ENCODE data around the gene NUP210L.

Gene NUP210L

DNA sequence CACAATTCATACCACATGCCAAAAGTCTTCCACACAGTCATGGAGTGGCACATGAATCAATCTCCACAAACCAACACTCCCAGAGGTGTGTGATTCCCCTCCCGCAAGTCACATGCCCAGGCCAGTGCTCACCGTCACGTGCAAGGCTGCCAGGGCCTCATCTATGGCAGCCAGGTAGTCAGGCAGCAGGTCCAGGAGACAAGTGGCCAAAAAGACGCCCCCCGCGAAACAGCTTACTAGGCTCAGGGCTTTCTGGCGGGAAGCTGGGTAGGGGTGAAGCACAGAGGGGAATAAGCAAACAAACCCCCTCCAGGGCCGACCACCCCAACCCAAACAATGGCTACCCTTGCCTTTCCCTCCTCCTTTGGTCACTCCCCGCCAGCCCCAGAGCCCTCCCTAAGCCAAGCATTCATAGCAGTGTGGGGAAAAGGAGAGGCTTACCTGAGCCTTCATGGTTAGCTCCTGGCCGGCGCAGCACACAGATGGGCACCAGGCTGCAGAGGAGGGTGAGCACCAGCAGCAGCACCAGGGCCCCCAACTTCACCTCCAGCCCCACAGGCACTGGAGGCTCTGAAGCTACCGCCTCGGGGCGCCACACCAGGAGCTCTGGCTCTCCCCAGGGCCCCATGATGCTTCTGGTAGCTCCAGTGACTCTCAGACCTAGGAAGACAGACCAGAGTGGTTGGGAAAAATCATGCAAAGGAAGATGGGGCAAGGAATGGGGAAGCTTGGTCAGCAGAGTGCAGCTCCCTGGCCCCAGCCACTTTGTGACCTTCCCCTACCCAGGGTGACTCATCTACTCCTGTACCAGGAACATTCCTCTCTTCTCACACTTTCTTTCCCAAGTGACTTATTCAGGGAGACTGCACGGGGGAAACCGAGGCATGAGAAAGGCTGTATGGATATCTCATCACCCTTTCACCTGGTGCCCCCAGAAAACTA is 192.5 kb downstream of the NUP210L start:
- DNase-seq, result no peak

GRCh38 chr1:153961421-153961820 is 193.5 kb downstream of the NUP210L start:
- DNase-seq, result no peak

GRCh38 chr1:153960206-153960605 is 194.7 kb downstream of the NUP210L start:
- DNase-seq, result no peak

- no peak for DNase-seq
Measured at GRCh38 chr1:153959454-153959853, 195.4 kb downstream of the NUP210L start.

GRCh38 chr1:153958961-153959260 is 196.0 kb downstream of the NUP210L start:
- DNase-seq, result no peak

GRCh38 chr1:153958111-153958960 is 196.5 kb downstream of the NUP210L start, which contains the start of gene CRTC2:
Gene CRTC2, minus strand, starts transcription at chr1:153958612. Its CDS starts 115 bp downstream, at chr1:153958497.
- peak; percentile 98 for DNase-seq

DNA sequence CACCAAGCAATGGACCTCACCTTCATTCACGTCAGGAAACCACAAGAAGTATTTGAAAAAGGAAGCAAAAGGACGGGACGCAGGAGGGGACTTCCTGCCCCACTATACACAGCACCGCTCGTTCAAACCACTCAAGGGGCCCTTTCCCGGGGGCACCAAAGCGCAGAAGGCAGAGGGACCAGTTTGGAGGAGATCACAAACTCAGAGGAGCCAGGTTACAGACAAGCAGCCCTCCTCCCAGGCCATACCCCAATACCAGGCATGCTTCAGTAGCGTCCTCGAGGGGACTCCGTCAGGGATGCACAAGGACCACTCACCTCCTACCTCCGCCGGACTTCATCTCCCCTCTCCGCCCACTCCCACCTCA is 197.1 kb downstream of the NUP210L start:
- no peak for DNase-seq

DNA sequence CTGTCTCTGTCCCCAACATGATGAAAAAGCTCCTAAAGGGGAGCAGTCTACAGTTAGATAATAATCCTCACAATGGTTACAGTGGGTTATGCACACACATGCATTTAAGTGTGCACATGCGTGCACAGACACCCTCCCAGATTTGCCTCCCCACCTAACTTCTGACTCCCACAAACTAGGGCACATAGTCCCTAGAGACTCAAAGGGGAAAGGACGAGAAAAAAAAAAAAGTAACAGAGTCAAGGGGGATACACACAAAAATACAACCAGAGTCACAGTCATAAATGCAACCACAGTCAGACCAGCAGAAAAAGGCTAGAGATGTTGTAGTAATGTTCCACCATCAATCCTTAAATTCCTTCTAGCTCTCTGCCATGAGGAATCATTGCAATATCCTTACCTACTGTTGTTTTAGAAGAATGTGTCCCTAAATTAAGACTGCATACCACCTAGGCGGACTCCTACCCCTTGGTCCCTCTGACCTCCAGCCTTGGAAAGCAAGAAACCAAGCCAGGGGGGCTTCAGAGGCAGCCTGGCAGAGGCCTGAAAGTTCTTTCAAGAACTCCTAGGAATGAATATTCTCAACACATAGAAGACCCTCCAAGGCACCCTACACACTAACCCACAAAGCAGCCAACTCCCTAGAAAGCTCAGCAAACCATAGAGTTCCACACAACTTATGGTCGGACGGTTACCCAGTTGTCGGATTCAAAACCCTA is 197.7 kb downstream of the NUP210L start:
- DNase-seq, result no peak

GRCh38 chr1:153954826-153955225 is 200.0 kb downstream of the NUP210L start:
- DNase-seq, result no peak

DNA sequence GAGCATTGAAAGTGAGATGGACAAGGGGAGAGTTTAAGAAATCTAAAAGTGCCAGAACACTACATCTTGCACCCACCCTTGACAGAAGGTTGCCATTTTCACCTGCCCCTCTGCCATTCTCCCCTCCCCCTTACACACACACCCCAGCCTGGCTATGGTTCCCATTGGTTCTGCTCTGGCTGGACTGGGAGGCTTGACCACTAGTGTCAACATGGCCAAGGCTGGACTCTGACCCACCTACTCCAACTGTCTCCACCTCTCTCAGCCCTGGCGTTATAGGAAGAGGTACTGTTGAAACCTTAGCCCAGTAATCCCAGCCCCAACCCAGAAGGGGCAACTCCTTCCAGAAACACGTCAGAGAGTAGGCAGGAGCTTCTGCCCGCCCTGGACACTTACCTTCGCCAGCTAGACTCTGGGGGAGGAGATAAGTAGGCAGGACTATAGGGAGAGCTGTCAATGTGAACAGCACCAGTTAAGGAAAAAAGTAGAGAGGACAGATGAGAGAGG is 201.0 kb downstream of the NUP210L start:
- DNase-seq, result no peak

DNA sequence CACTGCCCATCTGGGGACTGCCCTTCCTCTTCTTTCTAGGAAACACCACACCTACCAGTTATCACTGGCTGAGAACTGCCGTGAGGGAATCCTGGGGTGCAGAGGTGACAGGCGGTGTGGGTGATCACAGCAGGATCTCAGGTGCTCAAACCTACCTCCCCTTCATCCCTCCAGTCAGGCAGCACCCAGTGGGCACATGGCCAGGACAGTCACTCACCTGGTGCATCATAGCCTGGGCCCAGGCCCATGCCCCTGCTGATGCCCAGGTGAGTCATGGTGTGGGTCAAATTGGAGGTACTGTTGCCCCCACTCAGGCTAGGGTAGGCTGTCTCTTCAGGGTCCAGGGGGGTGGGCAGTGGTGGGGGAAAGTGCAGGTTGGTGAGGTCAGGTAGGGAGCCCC is 203.1 kb downstream of the NUP210L start:
- no peak for DNase-seq

DNA sequence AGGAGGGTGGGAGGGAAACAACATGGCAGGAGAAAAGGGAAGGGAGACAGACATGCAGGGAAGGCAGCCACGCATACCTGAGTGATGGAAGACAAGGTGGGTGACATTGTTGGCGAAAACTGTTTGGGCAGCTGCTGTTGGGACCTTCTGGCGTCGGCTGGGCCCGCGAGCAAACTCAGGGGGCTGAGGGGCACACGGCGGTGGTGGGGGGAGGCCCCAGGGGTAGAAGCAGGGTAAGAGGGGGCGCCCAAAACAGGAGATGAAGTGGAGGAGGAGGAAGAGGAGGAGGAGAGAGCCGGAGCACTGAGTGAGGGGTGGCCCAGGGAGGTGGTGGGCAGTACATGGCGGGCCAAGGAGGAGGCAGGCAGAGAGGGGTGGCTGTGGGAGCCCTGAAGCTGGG is 203.7 kb downstream of the NUP210L start:
- no peak for DNase-seq

GRCh38 chr1:153946622-153947241 is 208.1 kb downstream of the NUP210L start, which contains the start of gene DENND4B:
Gene DENND4B, minus strand, starts transcription at chr1:153946718. Its CDS starts 2,344 bp downstream, at chr1:153944374.
- DNase-seq, result peak; percentile 80

DNA sequence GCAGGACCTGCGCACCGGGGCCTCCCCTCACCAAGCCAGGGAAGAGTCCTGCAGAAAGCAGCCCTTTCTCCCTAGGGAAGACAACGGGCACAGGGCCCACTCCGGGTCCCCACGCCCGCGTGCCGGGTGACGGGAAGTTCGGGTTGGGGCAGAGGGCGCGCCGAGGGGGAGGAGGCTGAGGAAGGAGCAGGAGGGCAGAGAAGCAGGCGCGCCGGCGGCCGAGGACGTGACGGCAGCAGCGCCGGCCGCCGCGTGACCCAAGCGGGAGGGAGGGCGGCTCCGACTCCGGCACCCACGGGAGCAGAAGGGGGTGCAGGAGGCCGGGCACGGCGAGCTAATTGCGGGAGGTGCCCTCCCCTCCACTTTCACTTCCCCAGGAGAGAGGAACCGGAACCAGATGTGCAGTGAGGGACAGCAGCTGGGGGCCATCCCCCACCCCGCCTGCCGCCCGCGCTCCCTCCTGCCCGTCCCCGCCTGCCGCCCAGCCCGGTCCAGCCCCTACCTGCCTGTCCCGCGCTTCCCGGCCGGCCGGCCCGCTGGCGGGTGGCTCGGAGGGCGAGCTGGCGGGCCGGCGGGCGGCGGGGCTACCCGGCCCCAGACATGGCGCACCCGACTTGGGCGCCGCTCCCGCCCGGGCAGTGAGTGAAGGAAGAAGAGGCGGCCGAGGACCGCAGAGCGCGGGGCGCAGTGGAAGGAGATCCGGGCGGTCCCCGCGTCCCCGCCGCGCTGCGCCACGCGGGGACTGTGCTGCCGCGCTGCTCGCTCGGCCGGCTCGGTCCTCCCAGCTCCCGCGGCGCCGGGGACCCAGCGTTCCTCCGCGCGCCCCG is 208.9 kb downstream of the NUP210L start:
- DNase-seq, result peak; percentile 47

DNA sequence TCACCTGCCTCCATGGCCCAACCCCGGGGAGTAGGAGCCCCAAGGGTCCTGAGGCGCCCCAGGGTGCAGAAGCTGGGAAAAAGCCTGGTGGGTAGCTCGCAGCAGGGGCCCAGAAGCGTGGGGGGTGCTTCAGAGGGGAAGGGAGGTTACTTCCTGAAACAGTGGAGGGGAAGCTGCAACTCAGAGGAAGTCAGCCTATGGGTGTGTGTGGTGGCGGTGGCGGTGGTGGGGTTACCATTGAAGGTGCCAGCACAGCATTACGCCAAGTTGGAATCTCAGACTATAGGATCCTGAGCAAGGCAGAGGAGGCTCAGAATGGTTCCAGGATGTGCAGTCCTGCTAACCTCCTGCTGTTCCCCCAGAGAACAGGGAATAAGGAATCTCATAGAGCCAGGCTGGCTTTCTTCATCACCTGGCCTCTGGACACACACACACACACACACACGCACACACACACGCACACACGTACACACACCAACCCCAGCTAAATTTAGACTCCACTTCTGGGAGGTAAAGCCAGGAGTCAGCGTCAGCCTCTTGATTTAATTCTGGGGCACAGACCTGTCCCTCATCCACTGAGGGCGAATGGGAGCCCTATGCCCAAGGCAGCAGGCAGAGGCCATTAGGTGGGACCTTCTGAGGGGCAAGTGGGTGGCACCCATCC is 209.6 kb downstream of the NUP210L start:
- no peak for DNase-seq

DNA sequence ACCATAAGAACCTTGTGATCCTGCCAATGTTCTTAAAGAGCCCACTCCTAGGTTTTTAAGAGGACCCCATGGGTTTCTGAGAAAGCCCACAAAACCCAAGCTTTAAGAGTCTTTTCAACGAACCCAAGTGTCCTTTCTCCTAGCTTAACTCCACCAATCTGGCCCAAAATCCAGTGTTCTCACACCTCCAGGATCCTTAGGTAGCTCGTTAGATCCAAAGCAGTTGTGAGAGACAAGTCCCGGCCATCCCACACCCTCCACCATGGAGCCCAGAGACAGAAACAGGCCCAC is 210.1 kb downstream of the NUP210L start:
- DNase-seq, result no peak

GRCh38 chr1:153944005-153944826 is 210.7 kb downstream of the NUP210L start:
- DNase-seq, result no peak

DNA sequence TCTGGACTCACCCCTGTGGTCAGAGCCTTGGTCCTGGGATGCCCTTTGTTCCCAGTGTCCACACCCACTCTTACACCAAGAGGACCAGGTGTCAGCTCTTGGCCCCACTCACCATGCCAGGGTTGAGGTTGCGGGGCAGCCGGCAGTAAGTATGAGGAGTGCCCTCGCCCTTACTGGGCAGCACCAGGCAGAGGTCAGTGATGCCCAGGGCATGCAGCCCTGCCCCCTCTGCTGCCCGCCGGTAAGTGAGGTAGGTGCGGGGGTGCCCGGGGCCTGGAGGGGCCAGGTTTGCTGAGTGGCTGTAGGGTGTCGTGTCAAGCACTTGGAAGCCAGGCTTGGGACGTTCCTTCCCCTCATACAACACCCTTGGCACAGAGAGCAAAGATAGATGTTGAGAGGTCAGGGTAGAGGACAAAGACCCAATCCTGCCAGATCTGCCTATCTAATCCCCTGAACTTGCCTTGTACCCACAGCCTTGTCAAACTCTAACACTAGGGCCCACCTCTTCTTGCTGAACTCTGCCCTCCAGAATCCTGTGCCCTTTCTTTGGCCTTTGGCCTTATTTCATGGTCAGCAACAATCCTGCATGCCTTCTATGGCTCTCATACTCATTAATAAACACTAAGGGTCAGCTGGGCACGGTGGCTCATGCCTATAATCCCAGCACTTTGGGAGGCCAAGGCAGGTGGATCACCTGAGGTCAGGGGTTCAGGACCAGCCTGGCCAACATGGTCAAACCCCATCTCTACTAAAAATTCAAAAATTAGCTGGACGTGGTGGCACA is 211.9 kb downstream of the NUP210L start:
- DNase-seq, result no peak

Data from NCI-H774 (cell line).